ENCODE measurements around the gene MYO5B. TPM values are rescaled to one million over a fixed set of nuclear protein-coding genes. Genes with fewer than 3 reads are reported as not detected.

MYO5B gene
- total and polyA plus RNA-seq, 9 of the 15 experiments (the other 6 are each of a cell fraction or from before 2014, with no cell fraction given), result 0.07 to 0.42 (median 0.28) TPM

DNA sequence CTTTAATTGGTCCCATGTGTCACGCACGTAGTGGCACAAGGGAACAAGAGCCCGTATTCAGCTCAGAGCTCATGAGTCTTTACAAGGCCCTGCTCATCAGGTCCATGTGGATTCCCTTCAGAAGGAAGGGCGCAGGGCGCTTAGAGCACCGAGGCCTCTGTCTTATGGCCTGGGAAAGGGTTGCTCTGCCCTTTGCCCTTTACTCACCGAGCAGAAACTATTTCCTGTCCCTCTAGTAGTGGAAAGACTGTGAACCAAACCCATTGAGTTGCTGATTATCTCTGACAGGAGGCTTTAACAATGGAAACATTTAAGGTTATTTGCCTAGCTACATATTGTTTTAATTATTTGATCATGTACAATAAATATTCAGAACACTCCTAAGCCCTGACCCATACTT is 279.6 kb downstream of the MYO5B start:
- ChIA-PET CTCF (ENCODE audit: low intra/inter-chr PET ratio) (no interaction called here), POLR2A (no interaction called here)
- in situ Hi-C loops (cut with MboI), result no loop called here
- 0% methylated on average over 7 of the region's 7 CpGs for WGBS (ENCODE audit: insufficient coverage, low coverage, missing lambda C conversion rate)
- H3K9me1 ChIP-seq (ENCODE audit: control insufficient read depth, insufficient read depth, low read length), result no peaks in the 10 kb centered on the region
- no peaks in the 10 kb centered on the region for H3K36me3 ChIP-seq (ENCODE audit: control insufficient read depth, insufficient read depth, low read length)
- no peaks in the 10 kb centered on the region for H4K20me1 ChIP-seq (replicated peaks; ENCODE audit: control insufficient read depth, insufficient read depth, low read length)
- no peak overlapping the region for H3K4me3 ChIP-seq
- no peak overlapping the region for H2AFZ ChIP-seq (ENCODE audit: low read depth, low read length)
- H3K4me1 ChIP-seq (replicated peaks in 1 of 2; ENCODE audit: control insufficient read depth in 2 of 2, insufficient read depth in 2 of 2, low read length in 2 of 2), result no peaks in the 10 kb centered on the region
- BruUV-seq (replicated peaks), result no TSS peak
- no peak overlapping the region for H3K9ac ChIP-seq (ENCODE audit: insufficient read depth in 1 of 2, low read depth in 2 of 2, low read length in 2 of 2)
- no peak overlapping the region for H3K4me2 ChIP-seq (ENCODE audit: insufficient read depth, low read length)
- intact Hi-C loops (cut with micrococcal nuclease), result no loop called here
- H3K27ac ChIP-seq (ENCODE audit: extremely low read depth, low read depth, low read length), result no peak overlapping the region
- no peak for TF ChIP-seq IFI16 (CRISPR knock-in tag; IDR thresholded peaks at IDR 0.05)
- TF ChIP-seq HNRNPL (IDR thresholded peaks at IDR 0.05; ENCODE audit: low read depth, low read length), result no peak
- TF ChIP-seq NR3C1 (CRISPR knock-in tag; IDR thresholded peaks at IDR 0.05), result no peak
- no peak for TF ChIP-seq E2F1 (CRISPR knock-in tag; IDR thresholded peaks at IDR 0.05)
- no peak for TF ChIP-seq ZHX1 (conservative IDR thresholded peaks at IDR 0.05; ENCODE audit: low read length)
- TF ChIP-seq, protein P1, sequence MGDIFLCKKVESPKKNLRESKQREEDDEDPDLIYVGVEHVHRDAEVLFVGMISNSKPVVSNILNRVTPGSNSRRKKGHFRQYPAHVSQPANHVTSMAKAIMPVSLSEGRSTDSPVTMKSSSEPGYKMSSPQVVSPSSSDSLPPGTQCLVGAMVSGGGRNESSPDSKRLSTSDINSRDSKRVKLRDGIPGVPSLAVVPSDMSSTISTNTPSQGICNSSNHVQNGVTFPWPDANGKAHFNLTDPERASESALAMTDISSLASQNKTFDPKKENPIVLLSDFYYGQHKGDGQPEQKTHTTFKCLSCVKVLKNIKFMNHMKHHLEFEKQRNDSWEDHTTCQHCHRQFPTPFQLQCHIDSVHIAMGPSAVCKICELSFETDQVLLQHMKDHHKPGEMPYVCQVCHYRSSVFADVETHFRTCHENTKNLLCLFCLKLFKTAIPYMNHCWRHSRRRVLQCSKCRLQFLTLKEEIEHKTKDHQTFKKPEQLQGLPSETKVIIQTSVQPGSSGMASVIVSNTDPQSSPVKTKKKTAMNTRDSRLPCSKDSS (IDR thresholded peaks at IDR 0.05; ENCODE audit: low read depth, partially characterized antibody), result no peak
- no peak for TF ChIP-seq ZSCAN32 (CRISPR knock-in tag; IDR thresholded peaks at IDR 0.05)
- H3K27me3 ChIP-seq (ENCODE audit: control insufficient read depth in 2 of 2, insufficient read depth in 2 of 2, low read length in 2 of 2), result peaks cover 2 to 10% of the 10 kb centered on the region in 2 experiments; a peak in 2 of 5 replicates
- DNase-seq (ENCODE audit: extremely low read depth in 1 of 4, low spot score in 3 of 4), result no peak
- no peaks in the 10 kb centered on the region for H3K79me2 ChIP-seq (ENCODE audit: control insufficient read depth, insufficient read depth, low read length)
- FAIRE-seq, result no peak
- ATAC-seq, result no peak
- H3K9me3 ChIP-seq (replicated peaks; ENCODE audit: control insufficient read depth, insufficient read depth, low read depth, low read length), result 0 out of 2 replicates have a peak, but pooled peaks cover 2% of the 10 kb centered on the region
